ENCODE data around the gene CHN1. TPM values are rescaled to one million over a fixed set of nuclear protein-coding genes. Genes with fewer than 3 reads are reported as not detected.

CHN1 gene
- total and polyA plus RNA-seq, 2 of the 8 experiments (the other 6 are each of a cell fraction or from before 2014, with no cell fraction given): 54.0 to 65.7 TPM

DNA sequence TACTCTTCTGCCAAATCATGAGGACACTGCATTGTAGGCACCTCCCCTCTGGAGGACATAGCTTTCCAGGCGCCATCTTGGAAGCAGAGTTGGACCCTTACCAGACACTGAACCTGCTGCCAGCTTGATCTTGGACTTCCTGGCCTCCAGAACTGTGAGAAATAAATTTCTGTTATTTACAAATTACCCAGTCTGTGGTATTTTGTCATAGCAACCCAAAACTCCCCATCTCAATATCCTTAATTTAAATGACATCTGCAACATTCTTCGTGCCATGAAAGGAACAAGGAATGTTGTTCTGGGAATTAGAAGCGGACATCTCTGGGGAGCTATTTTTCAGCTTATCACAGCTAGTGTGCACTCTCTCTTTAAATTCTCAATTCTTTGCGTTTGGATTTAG lies 183.6 kb downstream of the CHN1 start:
- Histone ChIP-seq H3K14ac (ENCODE audit: insufficient read length) (no peak overlapping the region), H3K56ac (replicated peaks; ENCODE audit: insufficient read length, low read depth, low read length) (no peak overlapping the region), H3K9ac (replicated peaks in 1 of 4; ENCODE audit: extremely low read depth in 1 of 4, low read depth in 3 of 4, low read length in 3 of 4) (no peak overlapping the region), H3K79me1 (ENCODE audit: low read depth, low read length) (no peaks in the 10 kb centered on the region), H2AFZ (ENCODE audit: low read length) (no peak overlapping the region), H3K18ac (ENCODE audit: extremely low read depth, low read length) (no peak overlapping the region), H3K4ac (replicated peaks; ENCODE audit: insufficient read length, low read depth, low read length) (no peak overlapping the region), H2BK15ac (ENCODE audit: low read length) (no peak overlapping the region), H4K5ac (ENCODE audit: insufficient read length, low read depth, low read length) (no peak overlapping the region), H3K23me2 (ENCODE audit: low read depth, low read length) (no peaks in the 10 kb centered on the region), H2BK5ac (ENCODE audit: low read depth, low read length) (no peak overlapping the region), H3K27ac (ENCODE audit: low read depth, low read length) (no peak overlapping the region), H3K79me2 (ENCODE audit: control insufficient read depth in 1 of 2, insufficient read depth in 2 of 2, low read length in 2 of 2) (peaks cover 0 to 8% of the 10 kb centered on the region in 2 experiments; a peak in 2 of 4 replicates), H3K36me3 (ENCODE audit: control insufficient read depth in 2 of 4, insufficient read depth in 4 of 4, low read length in 3 of 4) (peaks cover 0 to 18% (median 12%) of the 10 kb centered on the region in 4 experiments; a peak in 5 of 8 replicates), H4K8ac (ENCODE audit: extremely low read depth, insufficient read depth, low read length) (no peak overlapping the region), H4K20me1 (replicated peaks in 1 of 2; ENCODE audit: control insufficient read depth in 1 of 2, insufficient read depth in 2 of 2, low read length in 2 of 2) (no peaks in the 10 kb centered on the region), H3K9me3 (ENCODE audit: insufficient read depth in 2 of 2, low read depth in 1 of 2, low read length in 1 of 2) (no peaks in the 10 kb centered on the region), H4K91ac (replicated peaks; ENCODE audit: insufficient read length, low read length) (no peak overlapping the region), H3K4me3 (ENCODE audit: extremely low read depth in 1 of 4, insufficient read depth in 2 of 4, low read depth in 3 of 4, low read length in 4 of 4) (no peak overlapping the region), H3K23ac (ENCODE audit: insufficient read length) (no peak overlapping the region), H2AK5ac (ENCODE audit: low read depth, low read length) (no peak overlapping the region), H2BK20ac (ENCODE audit: low read length) (no peak overlapping the region), H3K4me1 (replicated peaks in 1 of 4; ENCODE audit: control insufficient read depth in 3 of 4, insufficient read depth in 4 of 4, low read length in 3 of 4) (peaks cover 1 to 7% (median 5%) of the 10 kb centered on the region in 4 experiments; a peak in 4 of 7 replicates), H3K27me3 (replicated peaks in 1 of 4; ENCODE audit: control insufficient read depth in 3 of 4, extremely low read depth in 1 of 4, insufficient read depth in 3 of 4, low read length in 3 of 4) (no peaks in the 10 kb centered on the region), H2BK120ac (replicated peaks; ENCODE audit: low read depth, low read length) (no peak overlapping the region), H2BK12ac (ENCODE audit: low read depth, low read length) (no peak overlapping the region), H3K4me2 (ENCODE audit: insufficient read depth in 1 of 2, low read depth in 2 of 2, low read length in 2 of 2) (no peak overlapping the region)
- ChIA-PET POLR2A (ENCODE audit: partially characterized antibody) (interaction anchor here (1.0 kb wide), 1 partner anchor 9 kb away, joined by 3 read pairs; no protein-coding TSS in a partner anchor), CTCF (ENCODE audit: partially characterized antibody) (interaction anchor here (0.8 to 2.1 kb wide), 4 partner anchors 24 to 216 kb away, joined by 3 to 5 read pairs (median 4); no protein-coding TSS in a partner anchor)
- no peak for FAIRE-seq
- 96% methylated on average over 4 of the region's 4 CpGs; no CpG with 5 or more reads in 1 of the 2 experiments for WGBS, 2 experiments (ENCODE audit: extremely low coverage in 1 of 2, insufficient coverage in 1 of 2, insufficient read length in 1 of 2, insufficient replicate concordance in 2 of 2, low coverage in 1 of 2, low lambda C conversion rate in 2 of 2, missing lambda C conversion rate in 1 of 2)
- DNase-seq (ENCODE audit: low read depth in 1 of 2, low spot score in 2 of 2): no peak
- no peak for TF ChIP-seq SP2 (IDR thresholded peaks at IDR 0.05; ENCODE audit: low read length)
- TF ChIP-seq TCF12 (IDR thresholded peaks at IDR 0.05; ENCODE audit: low read depth, low read length): no peak
- TF ChIP-seq, protein P1, sequence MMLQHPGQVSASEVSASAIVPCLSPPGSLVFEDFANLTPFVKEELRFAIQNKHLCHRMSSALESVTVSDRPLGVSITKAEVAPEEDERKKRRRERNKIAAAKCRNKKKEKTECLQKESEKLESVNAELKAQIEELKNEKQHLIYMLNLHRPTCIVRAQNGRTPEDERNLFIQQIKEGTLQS (IDR thresholded peaks at IDR 0.05; ENCODE audit: insufficient read depth, low read depth, low read length): no peak
- no peak for TF ChIP-seq POU5F1 (IDR thresholded peaks at IDR 0.05; ENCODE audit: low read depth, low read length)
- no peak for TF ChIP-seq RXRA (IDR thresholded peaks at IDR 0.05; ENCODE audit: insufficient read depth, low read depth, low read length)
- TF ChIP-seq RBBP5 (IDR thresholded peaks at IDR 0.05; ENCODE audit: borderline replicate concordance, low read depth, low read length): no peak
- no peak for TF ChIP-seq CHD2 (IDR thresholded peaks at IDR 0.05; ENCODE audit: low read length)
- TF ChIP-seq BACH1 (IDR thresholded peaks at IDR 0.05; ENCODE audit: low read length): no peak
- TF ChIP-seq RFX5 (IDR thresholded peaks at IDR 0.05; ENCODE audit: borderline replicate concordance, low read depth, low read length): no peak
- TF ChIP-seq POLR2AphosphoS5 (IDR thresholded peaks at IDR 0.05; ENCODE audit: low read depth, low read length): no peak
- no peak for TF ChIP-seq CEBPB (IDR thresholded peaks at IDR 0.05; ENCODE audit: low read depth, low read length)
- TF ChIP-seq, protein P2, sequence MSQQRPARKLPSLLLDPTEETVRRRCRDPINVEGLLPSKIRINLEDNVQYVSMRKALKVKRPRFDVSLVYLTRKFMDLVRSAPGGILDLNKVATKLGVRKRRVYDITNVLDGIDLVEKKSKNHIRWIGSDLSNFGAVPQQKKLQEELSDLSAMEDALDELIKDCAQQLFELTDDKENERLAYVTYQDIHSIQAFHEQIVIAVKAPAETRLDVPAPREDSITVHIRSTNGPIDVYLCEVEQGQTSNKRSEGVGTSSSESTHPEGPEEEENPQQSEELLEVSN (IDR thresholded peaks at IDR 0.05): no peak
- TF ChIP-seq EGR1 (IDR thresholded peaks at IDR 0.05; ENCODE audit: borderline replicate concordance, low read depth, low read length): no peak
- TF ChIP-seq TAF1 (IDR thresholded peaks at IDR 0.05; ENCODE audit: low read depth, low read length): no peak

All from H1 (cell line).